ENCODE measurements around the gene TMPRSS4. TPM values are rescaled to one million over a fixed set of nuclear protein-coding genes. Genes with fewer than 3 reads are reported as not detected.
A peak's percentile ranks its signal among the peaks of the same experiment; 100 is the strongest.

Gene TMPRSS4
- total and polyA plus RNA-seq, 2 of the 13 experiments (the other 11 are each of a cell fraction or from before 2014, with no cell fraction given) = 0.32 TPM; not detected in 1

- TF ChIP-seq, protein P1, sequence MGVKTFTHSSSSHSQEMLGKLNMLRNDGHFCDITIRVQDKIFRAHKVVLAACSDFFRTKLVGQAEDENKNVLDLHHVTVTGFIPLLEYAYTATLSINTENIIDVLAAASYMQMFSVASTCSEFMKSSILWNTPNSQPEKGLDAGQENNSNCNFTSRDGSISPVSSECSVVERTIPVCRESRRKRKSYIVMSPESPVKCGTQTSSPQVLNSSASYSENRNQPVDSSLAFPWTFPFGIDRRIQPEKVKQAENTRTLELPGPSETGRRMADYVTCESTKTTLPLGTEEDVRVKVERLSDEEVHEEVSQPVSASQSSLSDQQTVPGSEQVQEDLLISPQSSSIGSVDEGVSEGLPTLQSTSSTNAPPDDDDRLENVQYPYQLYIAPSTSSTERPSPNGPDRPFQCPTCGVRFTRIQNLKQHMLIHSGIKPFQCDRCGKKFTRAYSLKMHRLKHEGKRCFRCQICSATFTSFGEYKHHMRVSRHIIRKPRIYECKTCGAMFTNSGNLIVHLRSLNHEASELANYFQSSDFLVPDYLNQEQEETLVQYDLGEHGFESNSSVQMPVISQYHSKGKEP (CRISPR knock-in tag; IDR thresholded peaks at IDR 0.05) = no peak
- TF ChIP-seq HES4 (CRISPR knock-in tag; IDR thresholded peaks at IDR 0.05; ENCODE audit: borderline replicate concordance) (no peak), HNF4A (CRISPR knock-in tag; IDR thresholded peaks at IDR 0.05) (peak; percentile 83), ZNF432 (CRISPR knock-in tag; IDR thresholded peaks at IDR 0.05; ENCODE audit: borderline replicate concordance) (no peak), RBM22 (optimal IDR thresholded peaks at IDR 0.05; ENCODE audit: low read length) (no peak), TBX2 (CRISPR knock-in tag; IDR thresholded peaks at IDR 0.05; ENCODE audit: borderline replicate concordance) (peak; percentile 22; the same call in 1 of the 2 replicates), SOX13 (IDR thresholded peaks at IDR 0.05) (peak; percentile 68; the same call in 1 of the 2 replicates), SOX13 (CRISPR knock-in tag; conservative IDR thresholded peaks at IDR 0.05 in 1 of 2, IDR thresholded peaks at IDR 0.05 in 1 of 2) (peak in 1 of 2 experiments; percentile 93; a peak in 2 of 4 replicates), SALL1 (CRISPR knock-in tag; IDR thresholded peaks at IDR 0.05) (peak; percentile 40), NR2F2 (IDR thresholded peaks at IDR 0.05; ENCODE audit: borderline replicate concordance, low read depth) (peak; percentile 94), HNF4G (IDR thresholded peaks at IDR 0.05; ENCODE audit: borderline replicate concordance, low read depth, low read length) (peak; percentile 80), HNF4G (CRISPR knock-in tag; IDR thresholded peaks at IDR 0.05; ENCODE audit: borderline replicate concordance, low read depth) (no peak), FOXA3 (CRISPR knock-in tag; IDR thresholded peaks at IDR 0.05) (peak; percentile 24; the same call in 1 of the 2 replicates), ARNTL (CRISPR knock-in tag; IDR thresholded peaks at IDR 0.05) (peak; percentile 56; the same call in 1 of the 2 replicates), NR2F6 (IDR thresholded peaks at IDR 0.05) (peak; percentile 96), NR2F6 (CRISPR knock-in tag; IDR thresholded peaks at IDR 0.05) (peak; percentile 88), ZXDC (CRISPR knock-in tag; IDR thresholded peaks at IDR 0.05) (no peak)
- TF ChIP-seq, protein P2, sequence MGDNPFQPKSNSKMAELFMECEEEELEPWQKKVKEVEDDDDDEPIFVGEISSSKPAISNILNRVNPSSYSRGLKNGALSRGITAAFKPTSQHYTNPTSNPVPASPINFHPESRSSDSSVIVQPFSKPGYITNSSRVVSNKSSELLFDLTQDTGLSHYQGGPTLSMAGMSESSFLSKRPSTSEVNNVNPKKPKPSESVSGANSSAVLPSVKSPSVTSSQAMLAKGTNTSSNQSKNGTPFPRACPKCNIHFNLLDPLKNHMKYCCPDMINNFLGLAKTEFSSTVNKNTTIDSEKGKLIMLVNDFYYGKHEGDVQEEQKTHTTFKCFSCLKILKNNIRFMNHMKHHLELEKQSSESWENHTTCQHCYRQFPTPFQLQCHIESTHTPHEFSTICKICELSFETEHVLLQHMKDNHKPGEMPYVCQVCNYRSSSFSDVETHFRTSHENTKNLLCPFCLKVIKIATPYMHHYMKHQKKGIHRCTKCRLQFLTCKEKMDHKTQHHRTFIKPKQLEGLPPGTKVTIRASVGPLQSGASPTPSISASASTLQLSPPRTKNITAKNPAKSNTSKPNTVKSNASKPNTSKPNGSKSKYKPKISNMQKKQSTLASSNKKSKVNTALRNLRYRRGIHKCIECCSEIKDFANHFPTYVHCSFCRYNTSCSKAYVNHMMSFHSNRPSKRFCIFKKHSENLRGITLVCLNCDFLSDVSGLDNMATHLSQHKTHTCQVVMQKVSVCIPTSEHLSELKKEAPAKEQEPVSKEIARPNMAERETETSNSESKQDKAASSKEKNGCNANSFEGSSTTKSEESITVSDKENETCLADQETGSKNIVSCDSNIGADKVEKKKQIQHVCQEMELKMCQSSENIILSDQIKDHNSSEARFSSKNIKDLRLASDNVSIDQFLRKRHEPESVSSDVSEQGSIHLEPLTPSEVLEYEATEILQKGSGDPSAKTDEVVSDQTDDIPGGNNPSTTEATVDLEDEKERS (CRISPR knock-in tag; IDR thresholded peaks at IDR 0.05) = peak; percentile 44; the same call in 1 of the 2 replicates
These were observed 16.2 kb downstream of the TMPRSS4 start (continued) for GRCh38 chr11:118092907-118093571.

Measured in HepG2 (cell line).